Heart left ventricle (tissue), 13 donors: ENCODE results near the gene BMP2.

Experiments
- CTCF ChIP-seq, 12 donors: fragments of 200-600 bp; sonication (generic) in 4 of 12; IDR thresholded peaks; one replicate each; pipeline versions ENCODE4 v1.5.0 to v1.8.0; 2018 to 2022; ENCODE audit warnings: antibody characterized with exemption in 12 of 12, mild to moderate bottlenecking in 5 of 12
- POLR2A ChIP-seq, 2 donors: fragments of 450-650 bp; IDR thresholded peaks; one replicate each; pipeline ENCODE4 v1.6.1; 2017; ENCODE audit warnings: antibody characterized with exemption in 2 of 2, mild to moderate bottlenecking in 2 of 2, moderate library complexity in 2 of 2
- donor health status: ischemic (EF 13 %, LVEDD 7.1; RV severe dilation, severe dysfunction).
- donor health status: DM: no; HTN: yes; CAD: no.
- donor health status: DM: no; HTN: no; CAD: no.
- donor health status: ischemic (EF 25% LVEDD 6.9; RV normal size, moderate dysfunction).
- donor health status: ischemic (EF 25% LVEDD 5.7; RV mildly dilated, moderate dysfunction).
- donor health status: ischemic (EF 35%, LVEDD 5.7; RV mildly dilated, moderate dysfunction).
- donor health status: nonischemic (EF 11% LVEDD 7.7; RV severe dilation, severe dysfunction).
- donor health status: DM: yes; HTN: yes; CAD: no.
- donor health status: PGD.
- donor health status: ischemic (EF 29% LVEDD 5.4; RV normal size, mild dysfunction).
- donor health status: nonischemic (EF 23%, LVEDD 6.1; RV moderate dilation, normal function).

DNA sequence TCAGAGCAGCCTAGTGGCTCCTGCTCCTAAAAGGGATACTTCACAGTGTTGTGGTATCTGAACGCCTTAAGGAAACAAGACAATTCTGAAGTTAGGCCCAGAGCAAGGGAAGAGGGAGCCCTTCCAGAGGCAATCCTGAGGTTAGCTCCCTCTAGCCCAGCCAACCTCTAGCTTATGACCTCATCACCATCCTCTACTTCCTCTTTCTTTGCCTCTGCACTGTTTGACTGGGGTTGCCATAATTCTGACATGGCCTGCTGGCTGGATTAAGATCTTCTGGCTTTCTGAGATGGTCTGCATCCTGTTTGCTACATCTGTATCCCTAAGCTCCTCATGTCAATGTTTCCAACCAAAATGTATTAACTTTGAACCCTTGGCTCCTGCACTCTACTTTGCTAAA, 23.3 kb upstream of the BMP2 start:
- TF ChIP-seq CTCF (IDR thresholded peaks at IDR 0.05) (no peak), POLR2A (IDR thresholded peaks at IDR 0.05) (no peak)
